ENCODE measurements around the gene SLX4.

The SLX4 gene

GRCh38 chr16:3536851-3537250 is 74.6 kb downstream of the SLX4 start:
- no peak for FAIRE-seq
- DNase-seq (ENCODE audit: insufficient read length), result no peak
- TF ChIP-seq POLR2A (IDR thresholded peaks at IDR 0.05; ENCODE audit: low read depth, low read length) (no peak), POLR2AphosphoS5 (IDR thresholded peaks at IDR 0.05; ENCODE audit: low read depth, low read length) (no peak), TAF1 (IDR thresholded peaks at IDR 0.05; ENCODE audit: borderline replicate concordance, low read depth, low read length) (no peak)

- no peak for FAIRE-seq
Measured at GRCh38 chr16:3536271-3536731, 75.1 kb downstream of the SLX4 start.

GRCh38 chr16:3534126-3534525 is 77.3 kb downstream of the SLX4 start:
- no peak for TF ChIP-seq TAF1 (IDR thresholded peaks at IDR 0.05; ENCODE audit: borderline replicate concordance, low read depth, low read length)
- no peak for TF ChIP-seq POLR2AphosphoS5 (IDR thresholded peaks at IDR 0.05; ENCODE audit: low read depth, low read length)
- TF ChIP-seq POLR2A (IDR thresholded peaks at IDR 0.05; ENCODE audit: low read depth, low read length), result no peak
- no peak for DNase-seq (ENCODE audit: insufficient read length)
- FAIRE-seq, result no peak

More at GRCh38 chr16:3536271-3536731, 75.1 kb downstream of the SLX4 start:
- TF ChIP-seq POLR2A (IDR thresholded peaks at IDR 0.05; ENCODE audit: low read depth, low read length), result no peak
- no peak for TF ChIP-seq POLR2AphosphoS5 (IDR thresholded peaks at IDR 0.05; ENCODE audit: low read depth, low read length)
- no peak for TF ChIP-seq TAF1 (IDR thresholded peaks at IDR 0.05; ENCODE audit: borderline replicate concordance, low read depth, low read length)
- no peak for DNase-seq (ENCODE audit: insufficient read length)

GRCh38 chr16:3532741-3533140 is 78.7 kb downstream of the SLX4 start:
- no peak for TF ChIP-seq TAF1 (IDR thresholded peaks at IDR 0.05; ENCODE audit: borderline replicate concordance, low read depth, low read length)
- TF ChIP-seq POLR2AphosphoS5 (IDR thresholded peaks at IDR 0.05; ENCODE audit: low read depth, low read length), result no peak
- TF ChIP-seq POLR2A (IDR thresholded peaks at IDR 0.05; ENCODE audit: low read depth, low read length), result no peak
- DNase-seq (ENCODE audit: insufficient read length) (no peak), FAIRE-seq (no peak)

Measured in GM12892 (cell line).